Measurements from ENCODE around the gene TMEM94. TPM values are rescaled to one million over a fixed set of nuclear protein-coding genes. Genes with fewer than 3 reads are reported as not detected.

The TMEM94 gene
- total and polyA plus RNA-seq, 2 of the 13 experiments (the other 11 are each of a cell fraction or from before 2014, with no cell fraction given), result 32.6 to 134 TPM

DNA sequence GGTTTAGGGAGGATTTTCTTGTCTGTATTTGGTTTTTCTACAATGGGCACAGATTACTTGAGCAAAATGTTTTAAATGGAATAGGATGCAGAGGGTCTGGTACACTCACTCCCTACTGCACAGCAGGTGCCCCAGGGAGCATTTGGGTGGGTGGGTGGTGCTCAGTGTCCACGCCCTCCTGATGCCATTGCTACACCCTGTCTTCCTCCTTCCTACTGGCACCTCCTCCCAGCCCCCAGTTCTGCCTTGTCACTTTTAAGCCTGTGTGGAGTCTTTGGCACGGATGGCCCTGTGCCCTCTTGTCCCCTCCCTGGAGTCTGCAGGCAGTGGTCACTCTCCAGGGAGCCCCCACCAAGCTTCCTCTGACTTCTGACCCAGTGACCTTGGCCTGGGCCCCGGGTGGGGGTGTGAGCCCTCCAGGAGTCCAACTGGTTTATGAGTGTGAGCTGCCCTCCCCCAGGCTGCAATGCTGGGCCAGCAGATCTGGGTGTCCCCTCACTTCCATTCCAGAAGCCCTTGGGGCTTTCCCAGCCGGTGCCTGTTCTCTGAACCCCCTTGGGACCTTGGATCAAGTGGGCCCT, 84.6 kb downstream of the TMEM94 start (continued):
- TF ChIP-seq, protein P1, sequence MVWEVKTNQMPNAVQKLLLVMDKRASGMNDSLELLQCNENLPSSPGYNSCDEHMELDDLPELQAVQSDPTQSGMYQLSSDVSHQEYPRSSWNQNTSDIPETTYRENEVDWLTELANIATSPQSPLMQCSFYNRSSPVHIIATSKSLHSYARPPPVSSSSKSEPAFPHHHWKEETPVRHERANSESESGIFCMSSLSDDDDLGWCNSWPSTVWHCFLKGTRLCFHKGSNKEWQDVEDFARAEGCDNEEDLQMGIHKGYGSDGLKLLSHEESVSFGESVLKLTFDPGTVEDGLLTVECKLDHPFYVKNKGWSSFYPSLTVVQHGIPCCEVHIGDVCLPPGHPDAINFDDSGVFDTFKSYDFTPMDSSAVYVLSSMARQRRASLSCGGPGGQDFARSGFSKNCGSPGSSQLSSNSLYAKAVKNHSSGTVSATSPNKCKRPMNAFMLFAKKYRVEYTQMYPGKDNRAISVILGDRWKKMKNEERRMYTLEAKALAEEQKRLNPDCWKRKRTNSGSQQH (CRISPR knock-in tag; IDR thresholded peaks at IDR 0.05; ENCODE audit: low read depth), result no peak
- no peak for TF ChIP-seq ZSCAN12 (CRISPR knock-in tag; IDR thresholded peaks at IDR 0.05)
- no peak for TF ChIP-seq ZNF138 (CRISPR knock-in tag; IDR thresholded peaks at IDR 0.05; ENCODE audit: low read depth)
- TF ChIP-seq, protein P2, sequence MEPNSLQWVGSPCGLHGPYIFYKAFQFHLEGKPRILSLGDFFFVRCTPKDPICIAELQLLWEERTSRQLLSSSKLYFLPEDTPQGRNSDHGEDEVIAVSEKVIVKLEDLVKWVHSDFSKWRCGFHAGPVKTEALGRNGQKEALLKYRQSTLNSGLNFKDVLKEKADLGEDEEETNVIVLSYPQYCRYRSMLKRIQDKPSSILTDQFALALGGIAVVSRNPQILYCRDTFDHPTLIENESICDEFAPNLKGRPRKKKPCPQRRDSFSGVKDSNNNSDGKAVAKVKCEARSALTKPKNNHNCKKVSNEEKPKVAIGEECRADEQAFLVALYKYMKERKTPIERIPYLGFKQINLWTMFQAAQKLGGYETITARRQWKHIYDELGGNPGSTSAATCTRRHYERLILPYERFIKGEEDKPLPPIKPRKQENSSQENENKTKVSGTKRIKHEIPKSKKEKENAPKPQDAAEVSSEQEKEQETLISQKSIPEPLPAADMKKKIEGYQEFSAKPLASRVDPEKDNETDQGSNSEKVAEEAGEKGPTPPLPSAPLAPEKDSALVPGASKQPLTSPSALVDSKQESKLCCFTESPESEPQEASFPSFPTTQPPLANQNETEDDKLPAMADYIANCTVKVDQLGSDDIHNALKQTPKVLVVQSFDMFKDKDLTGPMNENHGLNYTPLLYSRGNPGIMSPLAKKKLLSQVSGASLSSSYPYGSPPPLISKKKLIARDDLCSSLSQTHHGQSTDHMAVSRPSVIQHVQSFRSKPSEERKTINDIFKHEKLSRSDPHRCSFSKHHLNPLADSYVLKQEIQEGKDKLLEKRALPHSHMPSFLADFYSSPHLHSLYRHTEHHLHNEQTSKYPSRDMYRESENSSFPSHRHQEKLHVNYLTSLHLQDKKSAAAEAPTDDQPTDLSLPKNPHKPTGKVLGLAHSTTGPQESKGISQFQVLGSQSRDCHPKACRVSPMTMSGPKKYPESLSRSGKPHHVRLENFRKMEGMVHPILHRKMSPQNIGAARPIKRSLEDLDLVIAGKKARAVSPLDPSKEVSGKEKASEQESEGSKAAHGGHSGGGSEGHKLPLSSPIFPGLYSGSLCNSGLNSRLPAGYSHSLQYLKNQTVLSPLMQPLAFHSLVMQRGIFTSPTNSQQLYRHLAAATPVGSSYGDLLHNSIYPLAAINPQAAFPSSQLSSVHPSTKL (CRISPR knock-in tag; IDR thresholded peaks at IDR 0.05), result no peak
- no peak for TF ChIP-seq ZNF12 (CRISPR knock-in tag; IDR thresholded peaks at IDR 0.05)
- TF ChIP-seq TRIM24 (CRISPR knock-in tag; IDR thresholded peaks at IDR 0.05), result no peak
- TF ChIP-seq MLLT10 (CRISPR knock-in tag; IDR thresholded peaks at IDR 0.05), result no peak
- no peak for TF ChIP-seq ZNF737 (CRISPR knock-in tag; IDR thresholded peaks at IDR 0.05; ENCODE audit: borderline replicate concordance)
- no peak for TF ChIP-seq MEIS2 (CRISPR knock-in tag; IDR thresholded peaks at IDR 0.05)
- TF ChIP-seq, protein P3, sequence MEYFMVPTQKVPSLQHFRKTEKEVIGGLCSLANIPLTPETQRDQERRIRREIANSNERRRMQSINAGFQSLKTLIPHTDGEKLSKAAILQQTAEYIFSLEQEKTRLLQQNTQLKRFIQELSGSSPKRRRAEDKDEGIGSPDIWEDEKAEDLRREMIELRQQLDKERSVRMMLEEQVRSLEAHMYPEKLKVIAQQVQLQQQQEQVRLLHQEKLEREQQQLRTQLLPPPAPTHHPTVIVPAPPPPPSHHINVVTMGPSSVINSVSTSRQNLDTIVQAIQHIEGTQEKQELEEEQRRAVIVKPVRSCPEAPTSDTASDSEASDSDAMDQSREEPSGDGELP (IDR thresholded peaks at IDR 0.05; ENCODE audit: borderline replicate concordance, low read depth), result 0 out of 2 replicates have a peak, but pooled peaks have one; percentile 17
- no peak for TF ChIP-seq LCORL (IDR thresholded peaks at IDR 0.05)
- TF ChIP-seq LCORL (CRISPR knock-in tag; IDR thresholded peaks at IDR 0.05), result no peak
- TF ChIP-seq, protein P4, sequence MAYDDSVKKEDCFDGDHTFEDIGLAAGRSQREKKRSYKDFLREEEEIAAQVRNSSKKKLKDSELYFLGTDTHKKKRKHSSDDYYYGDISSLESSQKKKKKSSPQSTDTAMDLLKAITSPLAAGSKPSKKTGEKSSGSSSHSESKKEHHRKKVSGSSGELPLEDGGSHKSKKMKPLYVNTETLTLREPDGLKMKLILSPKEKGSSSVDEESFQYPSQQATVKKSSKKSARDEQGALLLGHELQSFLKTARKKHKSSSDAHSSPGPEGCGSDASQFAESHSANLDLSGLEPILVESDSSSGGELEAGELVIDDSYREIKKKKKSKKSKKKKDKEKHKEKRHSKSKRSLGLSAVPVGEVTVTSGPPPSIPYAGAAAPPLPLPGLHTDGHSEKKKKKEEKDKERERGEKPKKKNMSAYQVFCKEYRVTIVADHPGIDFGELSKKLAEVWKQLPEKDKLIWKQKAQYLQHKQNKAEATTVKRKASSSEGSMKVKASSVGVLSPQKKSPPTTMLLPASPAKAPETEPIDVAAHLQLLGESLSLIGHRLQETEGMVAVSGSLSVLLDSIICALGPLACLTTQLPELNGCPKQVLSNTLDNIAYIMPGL (CRISPR knock-in tag; IDR thresholded peaks at IDR 0.05; ENCODE audit: borderline replicate concordance in 1 of 2, low read depth in 1 of 2), result no peak
- TF ChIP-seq HOXA9 (CRISPR knock-in tag; IDR thresholded peaks at IDR 0.05; ENCODE audit: borderline replicate concordance), result no peak
- 0 out of 2 replicates have a peak, but pooled peaks have one; percentile 5 for TF ChIP-seq ZNF619 (CRISPR knock-in tag; IDR thresholded peaks at IDR 0.05)
- no peak for TF ChIP-seq FOXA3 (CRISPR knock-in tag; IDR thresholded peaks at IDR 0.05)
- TF ChIP-seq RARA (CRISPR knock-in tag; IDR thresholded peaks at IDR 0.05), result peak; percentile 78
- no peak for TF ChIP-seq ZNF777 (CRISPR knock-in tag; IDR thresholded peaks at IDR 0.05)
- no peak for TF ChIP-seq ZNF225 (CRISPR knock-in tag; IDR thresholded peaks at IDR 0.05)
- no peak for TF ChIP-seq SMYD3 (CRISPR knock-in tag; IDR thresholded peaks at IDR 0.05)
- no peak for TF ChIP-seq KLF15 (CRISPR knock-in tag; IDR thresholded peaks at IDR 0.05; ENCODE audit: borderline replicate concordance)
- TF ChIP-seq TOPORS (CRISPR knock-in tag; IDR thresholded peaks at IDR 0.05), result no peak
- TF ChIP-seq NAIF1 (CRISPR knock-in tag; IDR thresholded peaks at IDR 0.05; ENCODE audit: borderline replicate concordance), result no peak
- no peak; the same call in 1 of the 2 replicates for TF ChIP-seq NFKB2 (CRISPR knock-in tag; IDR thresholded peaks at IDR 0.05; ENCODE audit: borderline replicate concordance)
- no peak for TF ChIP-seq ZNF24 (IDR thresholded peaks at IDR 0.05)

Data from HepG2 (cell line).